HEK293 (cell line): ENCODE data around the gene GMPR.

Experiments
- CTCF ChIA-PET: fragments of 350-600 bp; formaldehyde crosslinking; extraction: SDS; loops from one replicate; lab custom pipeline; 2021; ENCODE audit warnings: antibody characterized with exemption; lab: Yijun Ruan, JAX
- POLR2A ChIA-PET: fragments of 300-600 bp; formaldehyde crosslinking; extraction: SDS; loops from one replicate; lab custom pipeline; 2020; ENCODE audit warnings: antibody characterized with exemption, inconsistent platforms; lab: Yijun Ruan, JAX
- H3K27ac ChIP-seq: fragments of 200-500 bp; sonication (Bioruptor generic); 2 replicates; pipeline ENCODE4 v1.5.1; 2014; ENCODE audit warnings: low read depth, low read length, control low read depth, inconsistent platforms; ENCODE audit errors: extremely low read depth
- H3K36me3 ChIP-seq, 2 experiments: fragments of 200-500 bp in 1 of 2; sonication (Bioruptor generic) in 1 of 2; 1 replicate in 1 of 2; 2 replicates in 1 of 2; pipeline ENCODE4 v1.5.1; 2014 to 2017; ENCODE audit warnings: inconsistent platforms in 2 of 2, low read length in 2 of 2; ENCODE audit not compliant: control insufficient read depth in 2 of 2, insufficient read depth in 1 of 2
- H3K4me1 ChIP-seq: fragments of 200-500 bp; sonication (Bioruptor generic); 2 replicates; pipeline ENCODE4 v1.5.1; 2014; ENCODE audit warnings: mild to moderate bottlenecking, low read length, inconsistent platforms; ENCODE audit not compliant: control insufficient read depth, insufficient read depth
- H3K4me3 ChIP-seq: 2 replicates; pipeline ENCODE4 v1.5.1; 2011; ENCODE audit warnings: low read depth, mild to moderate bottlenecking, control low read depth, low read length, moderate library complexity
- H3K9me3 ChIP-seq: fragments of 200-500 bp; sonication (Bioruptor generic); 2 replicates; pipeline ENCODE4 v1.5.1; 2014; ENCODE audit warnings: low read depth, low read length, inconsistent platforms; ENCODE audit not compliant: control insufficient read depth, insufficient read depth
- KLF8 ChIP-seq: fragments of 450-650 bp; formaldehyde crosslinking; IDR thresholded peaks from 2 replicates; pipeline ENCODE4 v1.5.1; 2016; ENCODE audit warnings: missing biosample characterization, missing genetic modification characterization
- MEIS1 ChIP-seq: sonication (generic); formaldehyde crosslinking; IDR thresholded peaks from 2 replicates; pipeline ENCODE4 v1.8.1; 2022; ENCODE audit warnings: missing genetic modification reagents, mild to moderate bottlenecking, borderline replicate concordance
- REST ChIP-seq: fragments of 450-650 bp; formaldehyde crosslinking; IDR thresholded peaks from 2 replicates; pipeline ENCODE4 v1.5.1; 2016; ENCODE audit warnings: missing biosample characterization, missing genetic modification characterization
- SALL2 ChIP-seq: fragments of 450-650 bp; formaldehyde crosslinking; IDR thresholded peaks from 2 replicates; pipeline ENCODE4 v1.5.0; 2017; ENCODE audit warnings: missing biosample characterization, mild to moderate bottlenecking, missing genetic modification characterization, borderline replicate concordance
- SCRT1 ChIP-seq: fragments of 450-650 bp; formaldehyde crosslinking; IDR thresholded peaks from 2 replicates; pipeline ENCODE4 v1.5.1; 2016; ENCODE audit warnings: missing biosample characterization, missing genetic modification characterization, borderline replicate concordance
- SETDB1 ChIP-seq: IDR thresholded peaks from one replicate; pipeline ENCODE4 v1.6.1; 2017; ENCODE audit warnings: mild to moderate bottlenecking, low read length, moderate library complexity, mixed read lengths; ENCODE audit not compliant: insufficient read length
- ZEB2 ChIP-seq: fragments of 450-650 bp; formaldehyde crosslinking; IDR thresholded peaks from 2 replicates; pipeline ENCODE4 v1.5.1; 2016; ENCODE audit warnings: missing biosample characterization, missing genetic modification characterization
- ZNF132 ChIP-seq: fragments of 450-650 bp; formaldehyde crosslinking; IDR thresholded peaks from 2 replicates; pipeline ENCODE4 v1.5.1; 2017; ENCODE audit warnings: missing biosample characterization, missing genetic modification characterization, borderline replicate concordance
- ZNF341 ChIP-seq: fragments of 450-650 bp; formaldehyde crosslinking; IDR thresholded peaks from 2 replicates; pipeline ENCODE4; 2016; ENCODE audit warnings: low read depth, missing biosample characterization, missing genetic modification characterization
- ZNF354C ChIP-seq: fragments of 450-650 bp; formaldehyde crosslinking; IDR thresholded peaks from 2 replicates; pipeline ENCODE4 v1.5.1; 2016; ENCODE audit warnings: missing biosample characterization, missing genetic modification characterization, low read depth, borderline replicate concordance
- ZNF416 ChIP-seq: fragments of 450-650 bp; formaldehyde crosslinking; IDR thresholded peaks from 2 replicates; pipeline ENCODE4 v1.5.1; 2016; ENCODE audit warnings: missing biosample characterization, missing genetic modification characterization
- ZNF426 ChIP-seq: fragments of 450-650 bp; formaldehyde crosslinking; IDR thresholded peaks from 2 replicates; pipeline ENCODE4 v1.5.1; 2017; ENCODE audit warnings: missing biosample characterization, missing genetic modification characterization, mild to moderate bottlenecking, inconsistent platforms, moderate library complexity
- ZNF548 ChIP-seq: fragments of 450-650 bp; formaldehyde crosslinking; IDR thresholded peaks from 2 replicates; pipeline ENCODE4 v1.5.1; 2016; ENCODE audit warnings: missing biosample characterization, missing genetic modification characterization
- ZNF555 ChIP-seq: fragments of 450-650 bp; formaldehyde crosslinking; conservative IDR thresholded peaks from 2 replicates; pipeline ENCODE4 v1.5.1; 2017; ENCODE audit warnings: missing biosample characterization, mild to moderate bottlenecking, missing genetic modification characterization, inconsistent platforms
- ZNF76 ChIP-seq: fragments of 450-650 bp; formaldehyde crosslinking; IDR thresholded peaks from 2 replicates; pipeline ENCODE4; 2016; ENCODE audit warnings: low read depth, missing biosample characterization, missing genetic modification characterization, borderline replicate concordance
- ZNF776 ChIP-seq: fragments of 450-650 bp; formaldehyde crosslinking; IDR thresholded peaks from 2 replicates; pipeline ENCODE4 v1.5.0; 2017; ENCODE audit warnings: missing biosample characterization, missing genetic modification characterization, borderline replicate concordance
- ZSCAN5A ChIP-seq: fragments of 450-650 bp; formaldehyde crosslinking; IDR thresholded peaks from 2 replicates; pipeline ENCODE4 v1.5.1; 2016; ENCODE audit warnings: missing biosample characterization, missing genetic modification characterization
- TF ChIP-seq, protein P1 (sequence below): fragments of 450-650 bp; formaldehyde crosslinking; optimal IDR thresholded peaks from 2 replicates; pipeline ENCODE3; 2016; ENCODE audit warnings: missing biosample characterization, mild to moderate bottlenecking, missing genetic modification characterization
- TF ChIP-seq, protein P2 (sequence below): fragments of 450-650 bp; formaldehyde crosslinking; IDR thresholded peaks from 2 replicates; pipeline ENCODE4 v1.5.1; 2016; ENCODE audit warnings: missing biosample characterization, missing genetic modification characterization

GMPR gene

GRCh38 chr6:16232086-16232485 lies 6.3 kb upstream of the GMPR start:
- peaks cover 11% of the 10 kb centered on the region; the same call in 1 of the 2 replicates for H3K4me1 ChIP-seq
- H3K36me3 ChIP-seq = no peaks in the 10 kb centered on the region
- CTCF ChIA-PET = interaction anchor here (1.0 kb wide), 1 partner anchor 26 kb away, joined by 3 read pairs; no protein-coding TSS in a partner anchor
- H3K4me3 ChIP-seq = no peak overlapping the region
- no peak overlapping the region for H3K27ac ChIP-seq
- POLR2A ChIA-PET = interaction anchor here (0.7 kb wide), 1 partner anchor 104 kb away, joined by 13 read pairs; no protein-coding TSS in a partner anchor
- no peaks in the 10 kb centered on the region for H3K9me3 ChIP-seq
- no peak for TF ChIP-seq ZNF426 (tag by site-specific recombination)
- TF ChIP-seq SALL2 = no peak
- TF ChIP-seq SCRT1 (tag by site-specific recombination) = no peak

GRCh38 chr6:16236009-16236501 lies 2.3 kb upstream of the GMPR start:
- CTCF ChIA-PET = interaction anchor here (0.6 to 1.8 kb wide), 4 partner anchors 27 to 72 kb away, joined by 4 to 7 read pairs (median 5); no protein-coding TSS in a partner anchor
- no peak overlapping the region for H3K4me3 ChIP-seq
- TF ChIP-seq MEIS1 (CRISPR knock-in tag) = no peak
- no peak for TF ChIP-seq ZNF548 (tag by site-specific recombination)
- no peak for TF ChIP-seq ZNF776 (tag by site-specific recombination)
- no peak for TF ChIP-seq ZNF354C
- TF ChIP-seq ZNF76 = no peak
- TF ChIP-seq KLF8 (tag by site-specific recombination) = no peak
- TF ChIP-seq ZSCAN5A (tag by site-specific recombination) = no peak
- TF ChIP-seq ZNF132 (tag by site-specific recombination) = no peak
- TF ChIP-seq, protein P1, sequence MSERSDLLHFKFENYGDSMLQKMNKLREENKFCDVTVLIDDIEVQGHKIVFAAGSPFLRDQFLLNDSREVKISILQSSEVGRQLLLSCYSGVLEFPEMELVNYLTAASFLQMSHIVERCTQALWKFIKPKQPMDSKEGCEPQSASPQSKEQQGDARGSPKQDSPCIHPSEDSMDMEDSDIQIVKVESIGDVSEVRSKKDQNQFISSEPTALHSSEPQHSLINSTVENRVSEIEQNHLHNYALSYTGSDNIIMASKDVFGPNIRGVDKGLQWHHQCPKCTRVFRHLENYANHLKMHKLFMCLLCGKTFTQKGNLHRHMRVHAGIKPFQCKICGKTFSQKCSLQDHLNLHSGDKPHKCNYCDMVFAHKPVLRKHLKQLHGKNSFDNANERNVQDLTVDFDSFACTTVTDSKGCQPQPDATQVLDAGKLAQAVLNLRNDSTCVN (tag by site-specific recombination) = no peak
- no peak for TF ChIP-seq SCRT1 (tag by site-specific recombination)
- TF ChIP-seq, protein P2, sequence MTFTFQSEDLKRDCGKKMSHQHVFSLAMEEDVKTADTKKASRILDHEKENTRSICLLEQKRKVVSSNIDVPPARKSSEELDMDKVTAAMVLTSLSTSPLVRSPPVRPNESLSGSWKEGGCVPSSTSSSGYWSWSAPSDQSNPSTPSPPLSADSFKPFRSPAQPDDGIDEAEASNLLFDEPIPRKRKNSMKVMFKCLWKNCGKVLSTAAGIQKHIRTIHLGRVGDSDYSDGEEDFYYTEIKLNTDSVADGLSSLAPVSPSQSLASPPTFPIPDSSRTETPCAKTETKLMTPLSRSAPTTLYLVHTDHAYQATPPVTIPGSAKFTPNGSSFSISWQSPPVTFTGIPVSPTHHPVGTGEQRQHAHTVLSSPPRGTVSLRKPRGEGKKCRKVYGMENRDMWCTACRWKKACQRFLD = no peak
- no peak for TF ChIP-seq REST (tag by site-specific recombination)
- TF ChIP-seq ZNF555 (tag by site-specific recombination) = no peak
- TF ChIP-seq ZNF341 (tag by site-specific recombination) = no peak
- no peak for TF ChIP-seq ZEB2 (tag by site-specific recombination)
- TF ChIP-seq SETDB1 = no peak
- no peak for TF ChIP-seq ZNF416 (tag by site-specific recombination)
- TF ChIP-seq, all 188 proteins: peak for 0
- POLR2A ChIA-PET = interaction anchor here (1.1 kb wide), 2 partner anchors 12 to 21 kb away, joined by 3 read pairs; no protein-coding TSS in a partner anchor
- H3K27ac ChIP-seq = no peak overlapping the region
- H3K9me3 ChIP-seq = no peaks in the 10 kb centered on the region
- H3K36me3 ChIP-seq = no peaks in the 10 kb centered on the region
- H3K4me1 ChIP-seq = peaks cover 17% of the 10 kb centered on the region
